CD4-positive, CD25-positive, alpha-beta regulatory T cell (primary cell): ENCODE measurements around the gene FAM50B. TPM values are rescaled to one million over a fixed set of nuclear protein-coding genes. Genes with fewer than 3 reads are reported as not detected.

ENCODE experiments used
- ATAC-seq, 2 donors: fragments of 150-1000 bp; cut with Tn5 transposase; one replicate each; pipeline ENCODE4 v1.10.0; 2021; ENCODE audit warnings: low read depth in 2 of 2, moderate number of reproducible peaks in 2 of 2, moderate library complexity in 1 of 2
- DNase-seq, 3 donors: peaks; one replicate each; pipeline versions ENCODE4 v3.0.0 to v3.0.0-alpha.2; 2012 to 2022; ENCODE audit warnings: mixed read lengths in 1 of 3
- H3K27ac ChIP-seq: one replicate; pipeline ENCODE4 v1.7.0; 2013; ENCODE audit warnings: mild to moderate bottlenecking, low read length; ENCODE audit not compliant: insufficient read depth, poor library complexity, severe bottlenecking
- H3K27me3 ChIP-seq: one replicate; pipeline ENCODE4 v1.7.0; 2013; ENCODE audit warnings: low read length; ENCODE audit not compliant: control insufficient read depth, insufficient read depth
- H3K36me3 ChIP-seq: one replicate; pipeline ENCODE4 v1.7.0; 2013; ENCODE audit warnings: mild to moderate bottlenecking, low read length, moderate library complexity; ENCODE audit not compliant: control insufficient read depth, insufficient read depth
- H3K4me1 ChIP-seq: 2 replicates; pipeline ENCODE4 v1.7.0; 2013; ENCODE audit warnings: mild to moderate bottlenecking, low read length; ENCODE audit not compliant: insufficient read depth, control insufficient read depth, poor library complexity, severe bottlenecking
- H3K4me3 ChIP-seq: one replicate; pipeline ENCODE4 v1.7.0; 2013; ENCODE audit warnings: low read depth, mild to moderate bottlenecking, low read length, moderate library complexity
- H3K9me3 ChIP-seq, 2 experiments: 1 replicate in 1 of 2; 2 replicates in 1 of 2; pipeline ENCODE4 v1.7.0; 2013; ENCODE audit warnings: low read length in 2 of 2, mild to moderate bottlenecking in 1 of 2, moderate library complexity in 1 of 2; ENCODE audit not compliant: control insufficient read depth in 2 of 2
- H3K27ac Mint-ChIP-seq, 3 donors: one replicate each; pipeline ENCODE4 v1.8.0; 2020 to 2022; ENCODE audit warnings: mild to moderate bottlenecking in 3 of 3, mixed read lengths in 3 of 3, moderate library complexity in 2 of 3
- H3K27me3 Mint-ChIP-seq: one replicate; pipeline ENCODE4 v1.8.0; 2022; ENCODE audit warnings: mild to moderate bottlenecking, mixed read lengths
- H3K36me3 Mint-ChIP-seq: one replicate; pipeline ENCODE4 v1.8.0; 2020; ENCODE audit warnings: mixed read lengths
- H3K4me1 Mint-ChIP-seq, 4 donors: one replicate each; pipeline ENCODE4 v1.8.0; 2020 to 2022; ENCODE audit warnings: mixed read lengths in 4 of 4, mild to moderate bottlenecking in 1 of 4
- H3K4me3 Mint-ChIP-seq, 4 donors: one replicate each; pipeline ENCODE4 v1.8.0; 2020 to 2022; ENCODE audit warnings: mild to moderate bottlenecking in 4 of 4, mixed read lengths in 4 of 4, moderate library complexity in 3 of 4
- H3K9me3 Mint-ChIP-seq, 7 donors: one replicate each; pipeline ENCODE4 v1.8.0; 2020 to 2022; ENCODE audit warnings: mixed read lengths in 7 of 7, mild to moderate bottlenecking in 3 of 7, moderate library complexity in 2 of 7
- polyA plus RNA-seq, 4 donors: library from polyadenylated mRNA; unstranded; fragments of 300-500 nt; fragmentation: Illumina TruSeq; gene quantifications; one replicate each; pipeline ENCODE4 v1.2.3, GENCODE V29; 2021
- total RNA-seq: library from RNA; stranded (reverse); gene quantifications from one replicate; pipeline ENCODE4 v1.2.3, GENCODE V29; 2022

Gene FAM50B
- total and polyA plus RNA-seq, 5 donors from 2014 or later: 6.0 to 23.8 (median 21.1) TPM

- ATAC-seq: no peak
Observed at GRCh38 chr6:3843379-3844096, 5.6 kb upstream of the FAM50B start.

GRCh38 chr6:3844097-3844463, 5.1 kb upstream of the FAM50B start:
- peaks cover 10 to 28% (median 18%) of the 10 kb centered on the region in 4 donors for H3K4me1 Mint-ChIP-seq
- H3K36me3 ChIP-seq: no peaks in the 10 kb centered on the region
- no peak overlapping the region for H3K27ac Mint-ChIP-seq
- H3K27ac ChIP-seq: no peak overlapping the region
- H3K36me3 Mint-ChIP-seq: no peaks in the 10 kb centered on the region
- DNase-seq: no peak
- peaks cover 0 to 1% (median 0%) of the 10 kb centered on the region in 7 donors for H3K9me3 Mint-ChIP-seq
- no peak for ATAC-seq
- no peak overlapping the region for H3K4me3 Mint-ChIP-seq
- H3K4me3 ChIP-seq: no peak overlapping the region
- H3K27me3 Mint-ChIP-seq: no peaks in the 10 kb centered on the region
- H3K4me1 ChIP-seq: peaks cover 17% of the 10 kb centered on the region
- no peaks in the 10 kb centered on the region for H3K9me3 ChIP-seq
- H3K27me3 ChIP-seq: no peaks in the 10 kb centered on the region

More at GRCh38 chr6:3843379-3844096, 5.6 kb upstream of the FAM50B start:
- H3K9me3 ChIP-seq: no peaks in the 10 kb centered on the region
- no peaks in the 10 kb centered on the region for H3K36me3 ChIP-seq
- peaks cover 16% of the 10 kb centered on the region for H3K4me1 ChIP-seq
- DNase-seq: no peak
- Mint-ChIP-seq H3K36me3 (no peaks in the 10 kb centered on the region), H3K27ac (no peak overlapping the region), H3K4me3 (no peak overlapping the region), H3K4me1 (peaks cover 7 to 24% (median 15%) of the 10 kb centered on the region in 4 donors), H3K27me3 (no peaks in the 10 kb centered on the region), H3K9me3 (no peaks in the 10 kb centered on the region)
- H3K27ac ChIP-seq: no peak overlapping the region
- H3K27me3 ChIP-seq: no peaks in the 10 kb centered on the region
- H3K4me3 ChIP-seq: no peak overlapping the region

- Mint-ChIP-seq H3K27me3 (no peaks in the 10 kb centered on the region), H3K36me3 (no peaks in the 10 kb centered on the region), H3K27ac (peak overlapping the region; percentile 76 to 93 (median 87)), H3K4me1 (peaks cover 10 to 40% (median 24%) of the 10 kb centered on the region in 4 donors), H3K9me3 (peaks cover 0 to 1% (median 0%) of the 10 kb centered on the region in 7 donors), H3K4me3 (peak overlapping the region in 2 of 4 donors; percentile 45 to 74)
- Histone ChIP-seq H3K27me3 (no peaks in the 10 kb centered on the region), H3K4me3 (peak overlapping the region; percentile 49), H3K27ac (peak overlapping the region; percentile 68), H3K9me3 (no peaks in the 10 kb centered on the region), H3K4me1 (peaks cover 34% of the 10 kb centered on the region), H3K36me3 (no peaks in the 10 kb centered on the region)
- ATAC-seq (no peak), DNase-seq (peak in 1 of 3 donors; percentile 25)
Observed at GRCh38 chr6:3847521-3847920, 1.7 kb upstream of the FAM50B start.

GRCh38 chr6:3848380-3848779, 793 bp upstream of the FAM50B start:
- Histone ChIP-seq H3K36me3 (no peaks in the 10 kb centered on the region), H3K4me1 (peaks cover 34% of the 10 kb centered on the region), H3K27me3 (no peaks in the 10 kb centered on the region), H3K27ac (peak overlapping the region; percentile 68), H3K4me3 (peak overlapping the region; percentile 34), H3K9me3 (no peaks in the 10 kb centered on the region)
- Mint-ChIP-seq H3K4me3 (peak overlapping the region; percentile 82 to 88 (median 86)), H3K36me3 (peaks cover 4% of the 10 kb centered on the region), H3K27me3 (peaks cover 2% of the 10 kb centered on the region), H3K4me1 (peaks cover 10 to 40% (median 24%) of the 10 kb centered on the region in 4 donors), H3K27ac (peak overlapping the region in 2 of 3 donors; percentile 87 to 93), H3K9me3 (peaks cover 0 to 1% (median 0%) of the 10 kb centered on the region in 7 donors)
- no peak for DNase-seq
- ATAC-seq: no peak

DNA sequence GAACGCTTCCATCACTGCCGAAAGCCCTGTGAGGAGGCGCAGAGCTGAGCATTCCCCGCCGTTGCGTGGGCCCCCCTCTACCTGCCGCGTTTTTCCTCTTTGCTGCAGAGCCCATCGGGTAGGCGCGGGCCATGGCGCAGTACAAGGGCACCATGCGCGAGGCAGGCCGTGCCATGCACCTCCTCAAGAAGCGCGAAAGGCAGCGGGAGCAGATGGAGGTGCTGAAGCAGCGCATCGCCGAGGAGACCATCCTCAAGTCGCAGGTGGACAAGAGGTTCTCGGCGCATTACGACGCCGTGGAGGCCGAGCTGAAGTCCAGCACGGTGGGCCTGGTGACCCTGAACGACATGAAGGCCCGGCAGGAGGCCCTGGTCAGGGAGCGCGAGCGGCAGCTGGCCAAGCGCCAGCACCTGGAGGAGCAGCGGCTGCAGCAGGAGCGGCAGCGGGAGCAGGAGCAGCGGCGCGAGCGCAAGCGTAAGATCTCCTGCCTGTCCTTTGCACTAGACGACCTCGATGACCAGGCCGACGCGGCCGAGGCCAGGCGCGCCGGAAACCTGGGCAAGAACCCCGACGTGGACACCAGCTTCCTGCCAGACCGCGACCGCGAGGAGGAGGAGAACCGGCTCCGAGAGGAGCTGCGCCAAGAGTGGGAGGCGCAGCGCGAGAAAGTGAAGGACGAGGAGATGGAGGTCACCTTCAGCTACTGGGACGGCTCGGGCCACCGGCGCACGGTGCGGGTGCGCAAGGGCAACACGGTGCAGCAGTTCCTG, 693 bp downstream of the FAM50B start:
- DNase-seq (no peak), ATAC-seq (no peak)
- Mint-ChIP-seq H3K4me3 (peak overlapping the region; percentile 82 to 88 (median 86)), H3K27ac (peak overlapping the region; percentile 48 to 88 (median 87)), H3K27me3 (peaks cover 4% of the 10 kb centered on the region), H3K9me3 (peaks cover 0 to 3% (median 0%) of the 10 kb centered on the region in 7 donors), H3K36me3 (peaks cover 4% of the 10 kb centered on the region), H3K4me1 (peaks cover 10 to 40% (median 24%) of the 10 kb centered on the region in 4 donors)
- Histone ChIP-seq H3K36me3 (no peaks in the 10 kb centered on the region), H3K4me1 (peaks cover 34% of the 10 kb centered on the region), H3K9me3 (no peaks in the 10 kb centered on the region), H3K4me3 (peak overlapping the region; percentile 57), H3K27me3 (no peaks in the 10 kb centered on the region), H3K27ac (peak overlapping the region; percentile 68)

GRCh38 chr6:3850451-3851203, 1.5 kb downstream of the FAM50B start:
- Mint-ChIP-seq H3K27me3 (peaks cover 4% of the 10 kb centered on the region), H3K4me3 (peak overlapping the region; percentile 74 to 82 (median 78)), H3K9me3 (peaks cover 0 to 3% (median 0%) of the 10 kb centered on the region in 7 donors), H3K4me1 (peaks cover 10 to 34% (median 24%) of the 10 kb centered on the region in 4 donors), H3K27ac (peak overlapping the region in 2 of 3 donors; percentile 74 to 88), H3K36me3 (peaks cover 4% of the 10 kb centered on the region)
- Histone ChIP-seq H3K27me3 (no peaks in the 10 kb centered on the region), H3K27ac (no peak overlapping the region), H3K4me3 (peak overlapping the region; percentile 51), H3K4me1 (peaks cover 34% of the 10 kb centered on the region), H3K36me3 (no peaks in the 10 kb centered on the region), H3K9me3 (no peaks in the 10 kb centered on the region)
- DNase-seq (peak; percentile 10 to 43 (median 22)), ATAC-seq (no peak)

GRCh38 chr6:3851839-3852238, 2.7 kb downstream of the FAM50B start:
- no peaks in the 10 kb centered on the region for H3K36me3 ChIP-seq
- ATAC-seq: no peak
- H3K4me1 Mint-ChIP-seq: peaks cover 10 to 34% (median 24%) of the 10 kb centered on the region in 4 donors
- H3K27ac ChIP-seq: no peak overlapping the region
- peaks cover 4% of the 10 kb centered on the region for H3K36me3 Mint-ChIP-seq
- H3K27ac Mint-ChIP-seq: no peak overlapping the region
- H3K4me3 Mint-ChIP-seq: no peak overlapping the region
- no peak for DNase-seq
- H3K4me3 ChIP-seq: no peak overlapping the region
- H3K27me3 ChIP-seq: no peaks in the 10 kb centered on the region
- H3K9me3 Mint-ChIP-seq: peaks cover 0 to 3% (median 0%) of the 10 kb centered on the region in 7 donors
- H3K4me1 ChIP-seq: peaks cover 34% of the 10 kb centered on the region
- peaks cover 4% of the 10 kb centered on the region for H3K27me3 Mint-ChIP-seq
- no peaks in the 10 kb centered on the region for H3K9me3 ChIP-seq
